ENCODE measurements around the gene RAP1A. TPM values are rescaled to one million over a fixed set of nuclear protein-coding genes. Genes with fewer than 3 reads are reported as not detected.

The RAP1A gene
- 21.0 TPM for total RNA-seq

GRCh38 chr1:111619635-111620440, at the start of gene RAP1A:
Gene RAP1A (plus strand): TSS chr1:111619789. CDS start chr1:111691361, 71,572 bp downstream.

GRCh38 chr1:111739194-111739924, 119.8 kb downstream of the RAP1A start, which contains the start of gene INKA2:
Gene INKA2 (minus strand): TSS chr1:111739395. CDS start chr1:111739242, 153 bp downstream.

GRCh38 chr1:111755331-111756123, 135.9 kb downstream of the RAP1A start, which contains the start of gene DDX20:
Gene DDX20 (plus strand): TSS chr1:111755901. CDS start chr1:111755925, 24 bp downstream.

Small RNAs within 50 kb of the gene (small RNA-seq; reads per million reads assigned to genes)
- gene INKA2 (ENCODE audit: low replicate concordance) (0.09 reads per million), gene RNU6-151P (ENCODE audit: low replicate concordance) (not detected)

Other genes with a start within 250 kb of the RAP1A start
- gene OVGP1, start 192.1 kb upstream of the RAP1A start, total RNA-seq = 5.6 TPM
- 31.3 TPM for gene WDR77, start 170.5 kb upstream of the RAP1A start, total RNA-seq
- gene ATP5PB, start 170.3 kb upstream of the RAP1A start, total RNA-seq = 130 TPM
- gene C1orf162, start 145.8 kb upstream of the RAP1A start, total RNA-seq = 1.6 TPM
- 2.2 TPM for gene ADORA3, start 116.2 kb upstream of the RAP1A start, total RNA-seq
- gene TMIGD3, start 116.2 kb upstream of the RAP1A start, total RNA-seq = 1.3 TPM
- 2.8 TPM for gene INKA2, start 119.6 kb downstream of the RAP1A start, total RNA-seq
- gene DDX20, start 136.1 kb downstream of the RAP1A start, total RNA-seq = 23.8 TPM